Putamen (tissue), 1 donor: ENCODE results near the gene UVSSA.
"Not testable (repeated sequence)": the region's sequence is repeated elsewhere in the genome, so short reads cannot be mapped to it uniquely, and the experiment has no call there.

Experiments
- DNase-seq: peaks from one replicate; pipeline ENCODE4 v3.0.0-alpha.2; 2016; ENCODE audit warnings: low spot score

Gene UVSSA

DNA sequence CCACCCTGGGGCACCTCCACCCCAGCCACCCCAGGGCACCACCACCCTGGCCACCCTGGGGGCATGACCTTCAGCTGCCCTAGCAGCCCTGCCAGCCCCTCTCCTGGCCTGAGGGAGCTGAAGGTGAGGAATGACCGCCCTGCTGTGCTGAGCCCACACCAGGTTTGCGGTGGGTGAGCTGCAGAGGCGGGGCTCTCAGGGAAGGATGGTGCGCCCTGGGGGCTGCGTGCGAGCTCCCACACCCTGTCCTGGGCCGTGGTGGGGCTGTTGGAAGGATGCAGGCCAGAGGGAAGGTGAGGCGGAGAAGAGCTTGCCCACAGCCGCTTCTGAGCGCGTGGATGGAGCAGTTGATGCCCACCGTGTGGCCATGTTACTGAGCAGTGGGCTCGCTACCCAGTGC, 17.7 kb downstream of the UVSSA start:
- DNase-seq = no peak

DNA sequence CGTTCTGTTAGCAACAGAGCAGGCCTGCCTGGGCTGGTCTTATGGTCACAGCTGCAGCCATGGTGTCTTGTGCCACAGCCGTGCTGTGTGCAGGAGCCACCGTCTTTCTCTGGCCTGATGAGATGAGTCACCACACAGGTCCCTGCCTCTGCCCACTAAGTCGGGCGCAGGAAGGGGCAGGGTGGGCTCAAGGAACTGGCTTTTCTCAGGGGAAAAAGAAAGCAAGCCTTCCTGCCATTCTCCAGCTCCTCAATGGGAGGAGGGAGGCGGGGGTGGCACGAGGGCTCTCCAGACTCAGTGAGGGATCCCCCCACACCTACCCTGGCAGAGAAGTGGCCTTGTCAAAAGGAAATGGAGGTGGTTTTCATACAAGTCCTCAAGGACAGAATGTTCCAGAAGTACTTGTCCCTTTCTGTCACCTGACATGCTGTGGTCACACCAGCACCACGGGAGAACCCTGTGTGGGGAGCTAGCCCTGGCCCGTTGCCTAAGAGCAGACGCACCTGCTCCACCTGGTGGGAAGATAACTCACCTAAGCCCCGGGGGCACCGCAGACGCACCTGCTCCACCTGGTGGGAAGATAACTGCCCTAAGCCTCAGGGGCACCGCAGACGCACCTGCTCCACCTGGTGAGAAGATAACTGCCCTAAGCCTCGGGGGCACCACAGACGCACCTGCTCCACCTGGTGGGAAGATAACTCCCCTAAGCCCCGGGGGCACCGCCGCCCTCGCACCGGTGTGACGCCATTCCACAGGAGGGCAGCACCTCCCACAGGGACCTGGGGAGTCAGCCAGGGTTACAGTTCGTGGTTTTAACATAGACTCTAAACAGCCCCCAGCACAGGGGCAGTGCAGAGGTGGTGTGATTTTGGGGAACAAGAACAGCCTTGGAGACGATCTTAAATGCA, 18.5 kb downstream of the UVSSA start:
- DNase-seq = no peak

- DNase-seq = no peak
Measured at GRCh38 chr4:1366371-1367229, 19.6 kb downstream of the UVSSA start.

- no peak for DNase-seq
Measured at GRCh38 chr4:1367230-1367935, 20.4 kb downstream of the UVSSA start.

- no peak for DNase-seq
Measured at GRCh38 chr4:1367936-1368289, 20.9 kb downstream of the UVSSA start.

GRCh38 chr4:1368421-1369090, 21.5 kb downstream of the UVSSA start:
- no peak for DNase-seq

DNA sequence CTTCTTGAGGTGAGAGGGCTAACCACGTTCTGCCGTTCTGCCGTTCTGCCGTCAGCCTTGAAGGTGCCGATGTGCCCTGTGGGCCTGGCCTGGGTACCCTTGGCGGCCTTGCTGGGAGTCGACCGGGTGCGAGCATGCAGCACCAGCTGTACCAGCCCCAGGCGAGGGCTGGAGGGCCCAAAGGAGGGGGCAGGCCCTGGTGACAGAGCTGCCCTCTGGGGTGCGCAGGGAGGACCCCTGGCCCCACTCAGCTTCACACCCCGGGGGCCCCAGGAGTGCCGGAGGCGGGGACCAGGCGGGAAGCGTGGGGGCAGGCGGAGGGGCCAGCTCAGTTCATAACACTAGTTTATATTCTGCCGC, 22.1 kb downstream of the UVSSA start:
- DNase-seq = no peak

- DNase-seq = no peak
Measured at GRCh38 chr4:1369479-1370079, 22.6 kb downstream of the UVSSA start.

- DNase-seq = no peak
Measured at GRCh38 chr4:1370321-1371124, 23.5 kb downstream of the UVSSA start.

GRCh38 chr4:1371176-1372165, 24.5 kb downstream of the UVSSA start:
- no peak for DNase-seq

- DNase-seq = not testable (repeated sequence)
Measured at GRCh38 chr4:1372576-1372975, 25.6 kb downstream of the UVSSA start.

DNA sequence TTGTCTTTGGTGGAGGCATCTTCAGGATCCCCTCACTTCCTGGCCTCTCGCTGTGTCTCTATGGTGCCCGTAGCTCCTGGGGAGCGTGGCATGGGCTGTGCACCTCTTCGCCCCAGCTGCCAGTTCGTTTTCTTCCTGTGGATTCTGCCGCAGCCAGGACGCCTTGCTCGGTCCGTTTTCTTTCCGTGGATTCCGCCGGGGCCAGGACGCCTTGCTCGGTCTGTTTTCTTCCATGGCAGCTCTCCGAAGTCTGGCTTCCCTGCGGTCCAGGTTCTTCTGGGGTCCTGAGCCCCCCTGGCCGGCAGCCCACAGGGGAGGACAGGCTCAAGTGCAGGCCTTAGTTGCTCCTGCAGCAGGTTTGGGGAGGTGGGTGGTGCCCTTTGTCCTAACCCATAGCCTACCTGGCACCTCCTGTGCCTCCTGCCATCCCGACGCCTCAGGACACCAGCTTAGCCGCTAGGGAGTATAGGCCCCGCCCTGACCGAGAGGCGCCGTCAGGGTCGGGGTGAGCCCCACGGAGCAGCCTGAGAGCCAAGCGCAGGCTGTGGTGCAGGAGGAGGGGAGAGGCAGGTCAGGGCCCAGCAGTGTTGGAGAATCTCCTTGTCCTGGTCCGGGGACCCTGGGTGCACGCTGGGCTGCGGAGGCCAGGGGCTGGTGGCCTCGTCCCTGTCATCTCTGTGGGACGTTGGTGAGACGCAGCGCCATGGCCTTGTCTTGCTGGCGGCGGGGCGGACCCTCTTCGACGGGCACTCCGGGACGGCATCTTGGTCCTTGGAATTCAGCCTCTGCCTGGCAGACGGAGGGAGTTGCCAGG, 27.1 kb downstream of the UVSSA start:
- no peak for DNase-seq

DNA sequence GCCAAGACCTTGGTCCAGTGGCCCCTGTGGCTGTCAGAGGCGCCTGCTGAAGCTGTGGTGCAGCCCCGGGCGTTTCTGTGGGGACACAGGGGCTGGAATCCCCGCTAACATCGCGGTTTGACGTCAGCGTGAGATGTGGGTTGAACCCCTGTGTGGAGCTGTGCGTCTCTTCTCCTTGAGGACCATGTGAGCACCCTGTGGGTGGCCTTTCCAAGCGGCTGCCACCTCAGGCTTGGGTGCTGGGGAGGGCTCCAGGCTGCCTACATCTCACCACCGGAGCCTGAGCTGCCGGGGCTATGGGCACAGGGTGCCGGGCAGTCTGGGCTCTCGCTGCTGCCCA, 27.7 kb downstream of the UVSSA start:
- DNase-seq = no peak

GRCh38 chr4:1375051-1375721, 28.2 kb downstream of the UVSSA start:
- no peak for DNase-seq

DNA sequence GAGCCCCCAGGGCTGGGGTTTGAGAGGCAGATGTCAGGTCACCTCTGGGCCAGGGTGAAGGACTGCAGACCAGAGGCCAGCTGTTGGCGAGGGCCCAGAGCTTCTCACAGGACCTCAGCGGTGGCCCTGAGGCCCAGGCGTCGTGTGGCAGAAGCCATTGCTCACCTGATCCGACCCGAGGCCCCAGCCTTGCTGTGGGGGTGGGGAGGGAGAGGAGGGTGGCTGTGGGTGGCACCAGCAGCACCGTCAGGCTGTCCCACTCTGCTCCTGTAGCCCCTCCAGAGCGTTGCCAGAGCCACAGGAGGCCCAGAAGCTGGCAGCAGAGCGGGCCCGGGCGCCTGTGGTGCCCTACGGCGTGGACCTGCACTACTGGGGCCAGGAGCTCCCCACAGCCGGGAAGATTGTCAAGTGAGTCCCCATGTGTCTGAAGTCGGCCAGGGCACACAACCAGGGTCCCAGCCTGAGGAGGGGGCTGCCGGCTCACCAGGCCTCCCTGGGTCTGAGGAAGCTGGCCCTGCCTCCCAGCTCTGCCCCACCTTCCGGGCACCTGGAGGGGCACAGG, 28.8 kb downstream of the UVSSA start:
- DNase-seq = no peak

- no peak for DNase-seq
Measured at GRCh38 chr4:1376391-1376840, 29.4 kb downstream of the UVSSA start.

GRCh38 chr4:1376841-1377605, 30.0 kb downstream of the UVSSA start:
- no peak for DNase-seq
